Fibroblast of pulmonary artery (primary cell): ENCODE measurements around the gene CHST15.

Experiments used
- DNase-seq: peaks from one replicate; pipeline ENCODE4 v3.0.0-alpha.2; 2010; ENCODE audit warnings: low read depth
- H3K4me3 ChIP-seq: replicated peaks from 2 replicates; pipeline ENCODE4 v1.5.1; 2011; ENCODE audit warnings: low read depth, mild to moderate bottlenecking, control low read depth, low read length, moderate library complexity
- TF ChIP-seq, protein P1 (sequence below): IDR thresholded peaks from 2 replicates; pipeline ENCODE4 v1.5.1; 2011; ENCODE audit warnings: mild to moderate bottlenecking, control low read depth, low read length, inconsistent platforms; ENCODE audit errors: missing control alignments

CHST15 gene

GRCh38 chr10:124014416-124015154, 78.8 kb downstream of the CHST15 start:
- DNase-seq, result no peak
- TF ChIP-seq, protein P1, sequence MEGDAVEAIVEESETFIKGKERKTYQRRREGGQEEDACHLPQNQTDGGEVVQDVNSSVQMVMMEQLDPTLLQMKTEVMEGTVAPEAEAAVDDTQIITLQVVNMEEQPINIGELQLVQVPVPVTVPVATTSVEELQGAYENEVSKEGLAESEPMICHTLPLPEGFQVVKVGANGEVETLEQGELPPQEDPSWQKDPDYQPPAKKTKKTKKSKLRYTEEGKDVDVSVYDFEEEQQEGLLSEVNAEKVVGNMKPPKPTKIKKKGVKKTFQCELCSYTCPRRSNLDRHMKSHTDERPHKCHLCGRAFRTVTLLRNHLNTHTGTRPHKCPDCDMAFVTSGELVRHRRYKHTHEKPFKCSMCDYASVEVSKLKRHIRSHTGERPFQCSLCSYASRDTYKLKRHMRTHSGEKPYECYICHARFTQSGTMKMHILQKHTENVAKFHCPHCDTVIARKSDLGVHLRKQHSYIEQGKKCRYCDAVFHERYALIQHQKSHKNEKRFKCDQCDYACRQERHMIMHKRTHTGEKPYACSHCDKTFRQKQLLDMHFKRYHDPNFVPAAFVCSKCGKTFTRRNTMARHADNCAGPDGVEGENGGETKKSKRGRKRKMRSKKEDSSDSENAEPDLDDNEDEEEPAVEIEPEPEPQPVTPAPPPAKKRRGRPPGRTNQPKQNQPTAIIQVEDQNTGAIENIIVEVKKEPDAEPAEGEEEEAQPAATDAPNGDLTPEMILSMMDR, result no peak
- no peak overlapping the region for H3K4me3 ChIP-seq

DNA sequence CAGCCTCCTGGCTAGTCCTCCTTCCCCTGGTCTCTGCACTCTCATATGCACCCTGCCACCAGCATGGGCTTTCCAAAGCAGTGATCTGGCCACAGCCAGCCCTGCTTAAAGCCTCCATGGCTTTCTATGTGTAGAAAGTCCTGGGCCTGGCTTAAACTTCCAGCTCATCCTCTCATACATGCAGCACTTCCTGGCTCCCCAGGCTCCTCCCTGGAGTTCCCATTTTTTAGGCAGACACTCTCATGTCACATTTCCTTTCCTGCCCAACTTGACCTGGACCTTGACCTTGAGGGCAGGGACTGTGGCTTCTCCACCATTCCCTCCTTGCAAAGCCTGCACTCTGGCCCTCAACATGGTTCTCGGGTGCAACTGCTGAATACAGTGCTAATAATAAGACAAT, 79.5 kb downstream of the CHST15 start:
- TF ChIP-seq, protein P1, result no peak
- no peak for DNase-seq
- no peak overlapping the region for H3K4me3 ChIP-seq

DNA sequence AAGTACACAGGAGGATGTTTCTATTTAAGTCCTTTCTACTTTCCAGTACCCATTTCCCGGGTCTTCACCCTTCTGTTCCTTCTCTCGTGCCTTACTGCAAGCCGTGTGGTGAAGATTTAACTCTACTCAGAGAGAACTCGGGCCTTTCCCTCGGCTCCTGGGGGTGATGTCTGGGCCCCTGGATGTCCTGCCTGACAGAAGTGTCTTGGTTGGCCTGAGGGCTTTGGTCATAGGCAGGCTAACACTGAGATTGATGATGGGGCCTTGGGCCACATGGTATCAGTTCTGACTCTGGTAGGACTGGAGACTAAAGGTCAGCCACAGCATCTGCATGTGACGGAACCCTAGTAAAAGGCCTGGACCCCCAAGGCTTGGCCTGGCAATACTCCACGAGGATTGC, 80.4 kb downstream of the CHST15 start:
- TF ChIP-seq, protein P1, result no peak
- H3K4me3 ChIP-seq, result no peak overlapping the region
- DNase-seq, result no peak

- TF ChIP-seq, protein P1, result no peak
- no peak overlapping the region for H3K4me3 ChIP-seq
- DNase-seq, result no peak
Measured at GRCh38 chr10:124012583-124012982, 80.8 kb downstream of the CHST15 start.

DNA sequence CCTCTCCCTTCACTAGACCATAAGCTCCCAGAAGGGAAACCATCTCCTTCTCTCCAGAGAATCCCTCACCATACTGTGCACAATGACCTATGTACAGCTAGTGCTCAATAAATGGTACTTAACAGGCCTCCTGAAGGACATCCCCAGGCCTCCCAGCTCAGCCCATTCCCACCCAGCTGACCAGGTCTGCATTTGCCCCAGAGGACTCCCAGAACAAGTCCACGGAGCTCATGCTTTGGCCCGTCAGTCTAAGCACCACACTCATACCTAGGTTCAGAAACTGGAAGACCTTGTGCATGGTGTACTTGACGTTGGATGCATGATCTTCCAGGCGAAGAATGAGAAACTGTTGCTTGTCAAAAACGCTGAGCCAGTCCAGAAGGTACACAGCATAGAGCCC, 81.3 kb downstream of the CHST15 start:
- H3K4me3 ChIP-seq, result no peak overlapping the region
- TF ChIP-seq, protein P1, result no peak
- no peak for DNase-seq

DNA sequence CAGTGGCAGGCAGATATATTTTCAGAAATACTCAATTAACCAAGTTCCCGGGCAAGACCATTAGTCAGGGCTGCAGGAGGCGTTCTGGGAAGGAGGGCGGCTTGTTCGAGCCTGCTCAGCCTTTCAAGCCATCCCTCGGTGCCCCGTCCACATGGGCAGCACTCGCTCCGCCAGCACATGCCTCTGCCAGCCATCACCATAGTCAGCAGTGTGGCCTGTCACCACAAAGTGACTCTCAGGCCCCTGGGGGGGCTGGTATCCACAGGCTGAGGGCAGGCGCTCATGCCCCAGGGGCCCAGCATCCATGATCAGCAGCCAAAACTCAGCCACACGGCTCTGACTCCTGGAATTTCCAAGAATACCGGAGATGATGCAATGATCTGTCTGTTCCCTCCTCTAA, 81.9 kb downstream of the CHST15 start:
- H3K4me3 ChIP-seq, result no peak overlapping the region
- DNase-seq, result no peak
- TF ChIP-seq, protein P1, result no peak

GRCh38 chr10:124010563-124011131, 82.8 kb downstream of the CHST15 start:
- H3K4me3 ChIP-seq, result no peak overlapping the region
- TF ChIP-seq, protein P1, result no peak
- DNase-seq, result no peak
